ENCODE data around the gene ITIH1. TPM values are rescaled to one million over a fixed set of nuclear protein-coding genes. Genes with fewer than 3 reads are reported as not detected.

ITIH1 gene
- total RNA-seq, 1 experiment from 2014 or later: not detected

DNA sequence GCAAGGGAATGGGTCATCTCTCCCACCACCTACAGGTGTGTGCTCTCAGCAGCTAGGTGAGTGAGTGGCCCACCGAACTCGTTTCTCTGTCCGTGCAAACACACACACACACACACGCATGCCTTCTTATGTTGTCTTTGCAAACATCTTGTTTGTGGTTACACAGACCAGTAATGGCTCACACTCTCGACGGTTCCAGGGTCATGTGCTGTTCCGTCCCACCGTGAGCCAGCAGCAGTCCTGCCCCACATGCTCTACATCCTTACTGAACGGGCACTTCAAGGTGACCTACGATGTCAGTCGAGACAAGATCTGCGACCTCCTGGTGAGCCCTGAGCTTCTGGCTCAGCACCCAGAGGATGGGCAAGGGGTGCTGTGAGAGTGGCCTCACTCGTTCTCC is 4.3 kb downstream of the ITIH1 start:
- Histone ChIP-seq H2BK20ac (ENCODE audit: low read depth, low read length, poor library complexity, severe bottlenecking) (no peak overlapping the region), H3K56ac (ENCODE audit: insufficient read length, low read depth, low read length) (no peak overlapping the region), H2AK5ac (ENCODE audit: insufficient read length, low read length) (no peak overlapping the region), H3K4me1 (ENCODE audit: insufficient read depth, low read length) (peaks cover 3% of the 10 kb centered on the region), H3T11ph (ENCODE audit: low read length) (no peak overlapping the region), H4K5ac (ENCODE audit: insufficient read length, low read depth, low read length) (no peak overlapping the region), H3K18ac (ENCODE audit: insufficient read length, low read depth, low read length) (no peak overlapping the region), H2AFZ (ENCODE audit: low read length) (no peak overlapping the region), H3K23ac (ENCODE audit: insufficient read length, low read depth, low read length) (no peak overlapping the region), H3K4ac (ENCODE audit: low read depth, low read length) (no peak overlapping the region), H3K4me2 (ENCODE audit: insufficient read depth, insufficient read length, low read length) (no peak overlapping the region), H3K14ac (ENCODE audit: insufficient read depth, low read length) (no peak overlapping the region; the same call in 1 of the 2 replicates), H4K91ac (ENCODE audit: insufficient read length, low read depth, low read length) (no peak overlapping the region), H3K23me2 (ENCODE audit: insufficient read length, low read depth, low read length, poor library complexity, severe bottlenecking) (no peaks in the 10 kb centered on the region), H2BK12ac (ENCODE audit: insufficient read length, low read depth, low read length) (no peak overlapping the region), H2BK5ac (ENCODE audit: insufficient read length, low read length) (no peak overlapping the region), H3K9me3 (ENCODE audit: control insufficient read depth, low read depth, low read length) (no peaks in the 10 kb centered on the region), H3K27ac (ENCODE audit: insufficient read length, low read depth, low read length) (no peak overlapping the region), H3K9ac (ENCODE audit: extremely low read depth, insufficient read length, low read length) (no peak overlapping the region), H4K8ac (replicated peaks; ENCODE audit: insufficient read length, low read depth, low read length) (no peak overlapping the region), H3K27me3 (ENCODE audit: insufficient read depth, low read length) (no peaks in the 10 kb centered on the region), H3K79me2 (ENCODE audit: insufficient read depth, low read length) (no peaks in the 10 kb centered on the region), H2BK15ac (ENCODE audit: low read depth, low read length) (no peak overlapping the region), H3K79me1 (ENCODE audit: insufficient read depth, low read depth, low read length, poor library complexity, severe bottlenecking) (no peaks in the 10 kb centered on the region), H4K20me1 (ENCODE audit: control insufficient read depth, insufficient read depth, insufficient read length) (no peaks in the 10 kb centered on the region), H2BK120ac (ENCODE audit: low read depth, low read length, poor library complexity, severe bottlenecking) (no peak overlapping the region)
- Mint-ChIP-seq H3K9me3 (no peaks in the 10 kb centered on the region), H3K4me1 (peaks cover 12 to 13% of the 10 kb centered on the region in 2 experiments), H3K4me3 (no peak overlapping the region), H3K27me3 (ENCODE audit: low read depth) (peaks cover 4% of the 10 kb centered on the region), H3K36me3 (ENCODE audit: insufficient read depth in 1 of 3, low read depth in 3 of 3) (no peaks in the 10 kb centered on the region; a peak in 1 of 7 replicates), H3K27ac (no peak overlapping the region)
- no CpG with 5 or more reads among the region's 13 CpGs for WGBS (ENCODE audit: extremely low coverage, insufficient read length, low lambda C conversion rate)
- TF ChIP-seq, protein P1, sequence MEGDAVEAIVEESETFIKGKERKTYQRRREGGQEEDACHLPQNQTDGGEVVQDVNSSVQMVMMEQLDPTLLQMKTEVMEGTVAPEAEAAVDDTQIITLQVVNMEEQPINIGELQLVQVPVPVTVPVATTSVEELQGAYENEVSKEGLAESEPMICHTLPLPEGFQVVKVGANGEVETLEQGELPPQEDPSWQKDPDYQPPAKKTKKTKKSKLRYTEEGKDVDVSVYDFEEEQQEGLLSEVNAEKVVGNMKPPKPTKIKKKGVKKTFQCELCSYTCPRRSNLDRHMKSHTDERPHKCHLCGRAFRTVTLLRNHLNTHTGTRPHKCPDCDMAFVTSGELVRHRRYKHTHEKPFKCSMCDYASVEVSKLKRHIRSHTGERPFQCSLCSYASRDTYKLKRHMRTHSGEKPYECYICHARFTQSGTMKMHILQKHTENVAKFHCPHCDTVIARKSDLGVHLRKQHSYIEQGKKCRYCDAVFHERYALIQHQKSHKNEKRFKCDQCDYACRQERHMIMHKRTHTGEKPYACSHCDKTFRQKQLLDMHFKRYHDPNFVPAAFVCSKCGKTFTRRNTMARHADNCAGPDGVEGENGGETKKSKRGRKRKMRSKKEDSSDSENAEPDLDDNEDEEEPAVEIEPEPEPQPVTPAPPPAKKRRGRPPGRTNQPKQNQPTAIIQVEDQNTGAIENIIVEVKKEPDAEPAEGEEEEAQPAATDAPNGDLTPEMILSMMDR (conservative IDR thresholded peaks at IDR 0.05): no peak
- DNase-seq: peak; percentile 24
